HEK293T (cell line): Measurements from ENCODE around the gene MIR17HG.

ENCODE experiments used
- CTCF ChIA-PET: fragments of 350-600 bp; formaldehyde crosslinking; extraction: SDS; loops from one replicate; lab custom pipeline; 2021; ENCODE audit warnings: antibody characterized with exemption, inconsistent platforms; lab: Yijun Ruan, JAX
- POLR2A ChIA-PET: fragments of 350-600 bp; formaldehyde crosslinking; extraction: SDS; loops from one replicate; lab custom pipeline; 2020; ENCODE audit warnings: antibody characterized with exemption, inconsistent platforms; lab: Yijun Ruan, JAX
- DNase-seq: peaks from one replicate; pipeline ENCODE4 v3.0.0; 2012; ENCODE audit warnings: mixed read lengths; ENCODE audit errors: extremely low spot score
- ARNT ChIP-seq: fragments of 450-650 bp; IDR thresholded peaks from 2 replicates; pipeline ENCODE4 v1.6.1; 2017; ENCODE audit warnings: mild to moderate bottlenecking
- BHLHE40 ChIP-seq: fragments of 450-650 bp; IDR thresholded peaks from 2 replicates; pipeline ENCODE4 v1.6.1; 2016; ENCODE audit warnings: mild to moderate bottlenecking, moderate library complexity, borderline replicate concordance
- CTBP1 ChIP-seq: fragments of 450-650 bp; IDR thresholded peaks from 2 replicates; pipeline ENCODE4 v1.6.1; 2016; ENCODE audit warnings: borderline replicate concordance
- ELF4 ChIP-seq: fragments of 450-650 bp; IDR thresholded peaks from 2 replicates; pipeline ENCODE4 v1.6.1; 2017; ENCODE audit warnings: antibody characterized with exemption
- FOXA1 ChIP-seq: fragments of 450-650 bp; IDR thresholded peaks from 2 replicates; pipeline ENCODE4 v1.6.1; 2016; ENCODE audit warnings: mild to moderate bottlenecking
- FOXK2 ChIP-seq: fragments of 450-650 bp; IDR thresholded peaks from 2 replicates; pipeline ENCODE4 v1.6.1; 2016; ENCODE audit warnings: mild to moderate bottlenecking
- FOXM1 ChIP-seq: fragments of 450-650 bp; IDR thresholded peaks from 2 replicates; pipeline ENCODE4 v1.6.1; 2017; ENCODE audit warnings: mild to moderate bottlenecking, borderline replicate concordance
- HDGF ChIP-seq: fragments of 450-650 bp; IDR thresholded peaks from 2 replicates; pipeline ENCODE4 v1.6.1; 2017; ENCODE audit warnings: antibody characterized with exemption, borderline replicate concordance
- L3MBTL2 ChIP-seq: fragments of 450-650 bp; conservative IDR thresholded peaks from 2 replicates; pipeline ENCODE4 v1.6.1; 2016; ENCODE audit warnings: mild to moderate bottlenecking
- LEF1 ChIP-seq: fragments of 450-650 bp; IDR thresholded peaks from 2 replicates; pipeline ENCODE4 v1.6.1; 2017; ENCODE audit warnings: mild to moderate bottlenecking, borderline replicate concordance
- NFRKB ChIP-seq: fragments of 450-650 bp; IDR thresholded peaks from 2 replicates; pipeline ENCODE4 v1.6.1; 2016; ENCODE audit warnings: mild to moderate bottlenecking, moderate library complexity
- SP1 ChIP-seq: fragments of 450-650 bp; IDR thresholded peaks from 2 replicates; pipeline ENCODE4 v1.6.1; 2017
- SUZ12 ChIP-seq: fragments of 450-650 bp; IDR thresholded peaks from 2 replicates; pipeline ENCODE4 v1.6.1; 2016; ENCODE audit warnings: mild to moderate bottlenecking
- TARDBP ChIP-seq: fragments of 450-650 bp; IDR thresholded peaks from 2 replicates; pipeline ENCODE4 v1.6.1; 2016
- ZNF384 ChIP-seq: fragments of 450-650 bp; IDR thresholded peaks from 2 replicates; pipeline ENCODE4 v1.6.1; 2016
- TF ChIP-seq, protein P1 (sequence below): fragments of 450-650 bp; IDR thresholded peaks from 2 replicates; pipeline ENCODE4 v1.6.1; 2016

Gene MIR17HG

DNA sequence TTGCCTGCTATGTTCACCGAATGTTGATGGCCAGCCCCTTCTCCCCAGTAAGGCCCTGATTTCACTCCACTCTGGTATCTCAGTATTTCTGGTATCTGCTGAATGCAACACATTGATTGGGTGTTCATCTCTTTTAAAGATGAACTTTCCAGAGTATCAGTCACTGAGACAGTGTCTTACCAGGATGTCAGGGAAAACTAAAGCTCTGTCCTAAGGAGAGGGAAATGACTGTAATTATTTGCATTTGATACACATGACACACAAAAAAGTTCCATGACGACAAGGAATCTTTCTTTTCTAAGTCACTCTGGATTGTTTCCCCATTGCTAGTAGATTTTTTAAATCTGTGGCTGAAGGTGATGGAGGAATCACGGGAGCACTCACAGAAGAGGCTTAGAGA, 53.2 kb downstream of the MIR17HG start:
- TF ChIP-seq FOXA1 (no peak), FOXK2 (no peak), SP1 (no peak), NFRKB (no peak), CTBP1 (no peak)
- TF ChIP-seq, protein P1, sequence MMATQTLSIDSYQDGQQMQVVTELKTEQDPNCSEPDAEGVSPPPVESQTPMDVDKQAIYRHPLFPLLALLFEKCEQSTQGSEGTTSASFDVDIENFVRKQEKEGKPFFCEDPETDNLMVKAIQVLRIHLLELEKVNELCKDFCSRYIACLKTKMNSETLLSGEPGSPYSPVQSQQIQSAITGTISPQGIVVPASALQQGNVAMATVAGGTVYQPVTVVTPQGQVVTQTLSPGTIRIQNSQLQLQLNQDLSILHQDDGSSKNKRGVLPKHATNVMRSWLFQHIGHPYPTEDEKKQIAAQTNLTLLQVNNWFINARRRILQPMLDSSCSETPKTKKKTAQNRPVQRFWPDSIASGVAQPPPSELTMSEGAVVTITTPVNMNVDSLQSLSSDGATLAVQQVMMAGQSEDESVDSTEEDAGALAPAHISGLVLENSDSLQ, result no peak
- ChIA-PET POLR2A (no interaction called here), CTCF (interaction anchor here (0.8 to 1.9 kb wide), 2 partner anchors 46 to 323 kb away, joined by 3 to 4 read pairs; no protein-coding TSS in a partner anchor)
- no peak for DNase-seq

DNA sequence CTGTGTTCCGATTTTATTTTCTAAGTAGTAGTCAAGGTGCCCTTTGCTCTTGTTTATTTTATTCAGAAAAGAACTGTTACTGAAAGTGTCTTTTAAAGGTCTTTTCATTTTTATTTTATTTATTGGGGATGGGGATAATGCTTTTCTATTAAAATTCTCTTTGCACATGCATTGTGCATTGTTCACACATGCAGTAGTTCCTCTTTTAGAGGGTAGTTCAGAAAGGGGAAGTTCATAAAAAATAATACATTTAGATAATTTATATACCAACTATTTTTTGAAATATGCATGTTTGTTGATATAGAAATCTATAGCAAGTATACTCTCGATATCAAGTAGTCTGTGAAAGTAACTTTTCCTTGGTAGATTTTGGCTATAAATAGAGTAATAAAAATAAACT, 54.4 kb downstream of the MIR17HG start:
- CTCF ChIA-PET, result no interaction called here
- no peak for DNase-seq
- POLR2A ChIA-PET, result no interaction called here
- TF ChIP-seq HDGF (no peak), ARNT (no peak), SUZ12 (no peak), TARDBP (no peak), FOXK2 (no peak), ELF4 (no peak), L3MBTL2 (no peak), LEF1 (no peak), SP1 (no peak), FOXM1 (no peak), ZNF384 (no peak), CTBP1 (no peak), FOXA1 (no peak), NFRKB (no peak), BHLHE40 (no peak)
- TF ChIP-seq, protein P1, result no peak
